ENCODE data around the gene THSD8. TPM values are rescaled to one million over a fixed set of nuclear protein-coding genes. Genes with fewer than 3 reads are reported as not detected.

Gene THSD8
- total RNA-seq, 1 donor from 2014 or later: 14.2 TPM

DNA sequence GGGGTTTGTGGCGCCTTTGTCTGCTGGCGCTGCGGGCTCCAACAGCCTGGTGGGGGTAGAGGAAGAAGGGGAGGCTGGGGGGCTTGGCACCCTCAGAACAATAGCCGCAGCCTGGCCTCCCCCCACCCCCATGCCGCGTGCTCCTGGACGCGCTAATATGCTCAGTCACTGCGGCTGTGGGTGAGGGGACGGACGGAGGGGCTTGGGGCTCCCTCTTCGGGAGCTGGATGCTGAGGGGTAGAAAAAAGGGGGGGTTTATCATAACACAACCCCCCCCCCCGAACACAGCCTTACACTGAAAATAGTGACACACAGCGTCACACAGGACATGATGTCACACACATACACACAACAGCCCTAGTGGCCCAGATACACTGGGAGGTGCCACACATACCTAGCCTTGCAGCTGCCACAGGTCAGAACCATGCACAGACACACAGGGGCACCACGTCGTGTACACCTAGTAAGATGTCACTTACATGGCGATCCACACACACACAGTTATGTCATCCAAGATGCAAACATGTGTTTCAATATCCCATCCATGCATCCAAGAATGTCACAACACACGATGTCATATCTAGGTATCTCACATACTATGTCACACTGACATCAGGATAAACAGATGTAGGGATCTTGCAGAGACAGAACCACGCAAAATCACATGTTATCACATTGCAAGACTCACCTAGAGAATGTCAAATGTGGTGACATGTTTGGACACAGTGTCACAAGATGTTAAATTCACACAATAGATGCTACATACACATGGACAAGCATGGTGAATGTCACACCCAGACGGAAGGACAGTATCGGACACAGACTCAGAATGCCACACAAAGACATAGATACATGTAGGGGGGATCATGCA is 37.3 kb downstream of the THSD8 start:
- H3K27me3 Mint-ChIP-seq (ENCODE audit: unreplicated experiment): peaks cover 38% of the 10 kb centered on the region
- no peak for DNase-seq (ENCODE audit: low spot score)
- TF ChIP-seq, protein P1, sequence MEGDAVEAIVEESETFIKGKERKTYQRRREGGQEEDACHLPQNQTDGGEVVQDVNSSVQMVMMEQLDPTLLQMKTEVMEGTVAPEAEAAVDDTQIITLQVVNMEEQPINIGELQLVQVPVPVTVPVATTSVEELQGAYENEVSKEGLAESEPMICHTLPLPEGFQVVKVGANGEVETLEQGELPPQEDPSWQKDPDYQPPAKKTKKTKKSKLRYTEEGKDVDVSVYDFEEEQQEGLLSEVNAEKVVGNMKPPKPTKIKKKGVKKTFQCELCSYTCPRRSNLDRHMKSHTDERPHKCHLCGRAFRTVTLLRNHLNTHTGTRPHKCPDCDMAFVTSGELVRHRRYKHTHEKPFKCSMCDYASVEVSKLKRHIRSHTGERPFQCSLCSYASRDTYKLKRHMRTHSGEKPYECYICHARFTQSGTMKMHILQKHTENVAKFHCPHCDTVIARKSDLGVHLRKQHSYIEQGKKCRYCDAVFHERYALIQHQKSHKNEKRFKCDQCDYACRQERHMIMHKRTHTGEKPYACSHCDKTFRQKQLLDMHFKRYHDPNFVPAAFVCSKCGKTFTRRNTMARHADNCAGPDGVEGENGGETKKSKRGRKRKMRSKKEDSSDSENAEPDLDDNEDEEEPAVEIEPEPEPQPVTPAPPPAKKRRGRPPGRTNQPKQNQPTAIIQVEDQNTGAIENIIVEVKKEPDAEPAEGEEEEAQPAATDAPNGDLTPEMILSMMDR (IDR thresholded peaks at IDR 0.05; ENCODE audit: unreplicated experiment): no peak
- H3K27ac Mint-ChIP-seq (ENCODE audit: unreplicated experiment): no peak overlapping the region
- H3K9me3 Mint-ChIP-seq (ENCODE audit: unreplicated experiment): no peaks in the 10 kb centered on the region
- peaks cover 16% of the 10 kb centered on the region for H3K4me1 Mint-ChIP-seq (ENCODE audit: unreplicated experiment)
- peak overlapping the region; percentile 85 for H3K4me3 Mint-ChIP-seq (ENCODE audit: unreplicated experiment)
- H3K36me3 Mint-ChIP-seq (ENCODE audit: low read depth, unreplicated experiment): peaks cover 7% of the 10 kb centered on the region

DNA sequence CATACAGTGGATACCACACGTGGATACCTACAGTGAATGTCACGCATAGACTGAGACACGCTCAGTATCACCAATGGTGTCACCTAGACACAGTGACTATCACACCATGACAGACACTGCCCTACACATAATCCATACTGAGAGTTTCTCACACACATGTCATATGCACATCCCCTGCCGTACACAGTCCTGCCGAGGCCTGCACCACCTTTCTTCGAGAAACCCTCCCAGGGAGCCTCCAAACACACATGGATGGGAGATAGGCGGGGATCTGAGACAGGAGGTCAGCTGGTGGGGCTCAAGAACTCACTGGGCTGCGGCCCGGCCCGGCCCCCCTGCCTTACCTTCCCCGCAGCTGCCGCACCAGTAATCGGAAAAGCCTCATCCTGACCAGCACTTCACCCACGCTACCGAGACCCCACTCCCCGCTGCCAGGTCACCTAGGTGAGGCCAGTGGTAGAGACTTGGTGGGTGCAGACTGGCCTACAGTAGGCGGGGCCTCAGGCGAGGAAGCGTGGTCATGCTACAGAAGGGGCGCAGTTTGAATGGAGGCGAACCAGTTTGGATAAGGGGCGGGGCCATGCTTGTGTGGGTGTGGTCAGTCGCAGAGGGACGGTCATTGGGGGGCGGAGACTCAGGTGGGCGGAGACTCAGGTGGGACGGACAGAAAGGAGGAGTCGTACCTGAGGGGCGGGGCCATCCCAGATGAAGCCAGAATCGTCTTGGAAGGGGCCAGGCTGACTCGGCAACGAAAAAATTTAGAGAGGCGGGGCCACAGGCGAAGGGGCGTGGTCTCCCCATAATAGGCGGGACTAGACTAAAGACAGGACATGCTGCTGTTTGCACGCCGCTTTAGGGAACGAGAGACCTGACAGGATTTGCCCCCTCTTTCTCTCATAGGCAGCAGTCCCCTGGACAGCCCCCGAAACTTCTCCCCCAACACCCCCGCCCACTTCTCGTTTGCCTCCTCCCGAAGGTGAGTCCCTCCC is 38.5 kb downstream of the THSD8 start:
- Mint-ChIP-seq H3K9me3 (ENCODE audit: unreplicated experiment) (no peaks in the 10 kb centered on the region), H3K27ac (ENCODE audit: unreplicated experiment) (peak overlapping the region; percentile 64), H3K4me3 (ENCODE audit: unreplicated experiment) (peak overlapping the region; percentile 75), H3K27me3 (ENCODE audit: unreplicated experiment) (peaks cover 34% of the 10 kb centered on the region), H3K36me3 (ENCODE audit: low read depth, unreplicated experiment) (peaks cover 7% of the 10 kb centered on the region), H3K4me1 (ENCODE audit: unreplicated experiment) (peaks cover 16% of the 10 kb centered on the region)
- peak; percentile 83 for DNase-seq (ENCODE audit: low spot score)
- TF ChIP-seq, protein P1 (IDR thresholded peaks at IDR 0.05; ENCODE audit: unreplicated experiment): no peak

DNA sequence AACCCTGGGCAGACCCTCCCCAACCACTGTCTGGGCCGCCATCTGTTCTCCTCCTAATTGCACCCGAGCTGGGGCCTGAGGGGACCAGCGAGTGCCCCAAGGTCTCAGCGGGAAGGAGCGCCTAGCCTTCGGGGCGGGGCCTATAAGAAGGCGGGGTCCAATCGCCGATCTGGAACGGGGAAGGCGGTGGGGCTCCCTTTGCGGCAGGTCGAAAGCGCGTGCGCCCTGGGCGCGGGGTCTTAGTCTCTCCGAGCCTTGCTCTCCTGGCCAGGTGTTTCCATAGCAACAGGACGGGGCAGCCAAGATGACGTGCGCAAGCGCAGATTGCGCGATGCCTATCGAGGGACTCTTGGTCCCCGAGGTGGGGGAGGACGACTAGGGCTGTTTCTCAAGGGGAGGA is 39.2 kb downstream of the THSD8 start:
- DNase-seq (ENCODE audit: low spot score): peak; percentile 73
- H3K4me3 Mint-ChIP-seq (ENCODE audit: unreplicated experiment): peak overlapping the region; percentile 75
- H3K4me1 Mint-ChIP-seq (ENCODE audit: unreplicated experiment): peaks cover 16% of the 10 kb centered on the region

DNA sequence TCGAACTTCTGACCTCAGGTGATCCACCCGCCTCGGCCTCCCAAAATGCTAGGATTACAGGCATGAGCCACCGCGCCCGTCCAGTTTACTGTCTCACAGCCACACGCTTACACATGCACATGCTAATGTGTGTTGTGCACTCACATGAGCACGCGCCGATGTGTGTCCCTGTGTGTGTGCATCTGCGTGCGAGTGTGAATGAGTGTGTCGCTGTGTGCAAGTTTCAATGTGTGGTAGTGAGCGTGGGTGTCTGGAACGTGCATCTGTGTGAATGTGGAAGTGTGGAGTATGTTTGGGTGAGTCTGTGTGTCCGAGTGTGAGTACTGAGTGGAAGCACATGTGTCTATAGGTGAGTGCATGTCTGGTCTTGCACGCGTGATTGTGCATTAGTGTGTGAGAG is 40.6 kb downstream of the THSD8 start:
- peaks cover 26% of the 10 kb centered on the region for H3K27me3 Mint-ChIP-seq (ENCODE audit: unreplicated experiment)
- DNase-seq (ENCODE audit: low spot score): no peak
- peaks cover 7% of the 10 kb centered on the region for H3K36me3 Mint-ChIP-seq (ENCODE audit: low read depth, unreplicated experiment)
- H3K9me3 Mint-ChIP-seq (ENCODE audit: unreplicated experiment): no peaks in the 10 kb centered on the region
- TF ChIP-seq, protein P1 (IDR thresholded peaks at IDR 0.05; ENCODE audit: unreplicated experiment): no peak
- H3K27ac Mint-ChIP-seq (ENCODE audit: unreplicated experiment): no peak overlapping the region
- peaks cover 14% of the 10 kb centered on the region for H3K4me1 Mint-ChIP-seq (ENCODE audit: unreplicated experiment)
- H3K4me3 Mint-ChIP-seq (ENCODE audit: unreplicated experiment): no peak overlapping the region

More for the DNA sequence above, 39.2 kb downstream of the THSD8 start:
- no peaks in the 10 kb centered on the region for H3K9me3 Mint-ChIP-seq (ENCODE audit: unreplicated experiment)
- H3K27me3 Mint-ChIP-seq (ENCODE audit: unreplicated experiment): peaks cover 33% of the 10 kb centered on the region
- H3K36me3 Mint-ChIP-seq (ENCODE audit: low read depth, unreplicated experiment): peaks cover 7% of the 10 kb centered on the region
- peak overlapping the region; percentile 39 for H3K27ac Mint-ChIP-seq (ENCODE audit: unreplicated experiment)
- TF ChIP-seq, protein P1 (IDR thresholded peaks at IDR 0.05; ENCODE audit: unreplicated experiment): no peak

Data from endothelial cell (in vitro differentiated cells).